SH-SY5Y (cell line): Measurements from ENCODE around the gene SAMD4B.

Experiments used
- GATA2 ChIP-seq: IDR thresholded peaks from 2 replicates; pipeline ENCODE4 v1.6.1; 2011; ENCODE audit warnings: mild to moderate bottlenecking, low read depth, low read length
- GATA3 ChIP-seq: IDR thresholded peaks from 2 replicates; pipeline ENCODE4 v1.6.1; 2011; ENCODE audit warnings: low read depth, mild to moderate bottlenecking, low read length, moderate library complexity

GRCh38 chr19:39433480-39434079, 91.4 kb downstream of the SAMD4B start:
- TF ChIP-seq GATA2 = no peak
- no peak for TF ChIP-seq GATA3
